PC-3 (cell line): ENCODE data around the gene ERGIC3. TPM values are rescaled to one million over a fixed set of nuclear protein-coding genes. Genes with fewer than 3 reads are reported as not detected.

Source experiments
- ATAC-seq: fragments of 200-7000 bp; cut with Tn5 transposase; 2 replicates; pipeline ENCODE4 v1.9.1; 2020; ENCODE audit warnings: mild to moderate bottlenecking, moderate library complexity
- BruUV-seq: library from RNA; stranded (reverse); fragments of 400-500 nt; replicated peaks from 2 replicates; lab custom pipeline; 2021; lab: Mats Ljungman, UMichigan
- CTCF ChIA-PET: fragments of 300-600 bp; sonication (Branson Sonifier 250); formaldehyde crosslinking; loops from one replicate; lab custom pipeline; 2022; ENCODE audit warnings: antibody characterized with exemption; lab: Charles Lee
- POLR2A ChIA-PET: fragments of 300-600 bp; sonication (Branson Sonifier 250); formaldehyde crosslinking; loops from one replicate; lab custom pipeline; 2022; ENCODE audit warnings: antibody characterized with exemption; ENCODE audit not compliant: unreplicated experiment; lab: Charles Lee
- DNase-seq: peaks from one replicate; pipeline ENCODE4 v3.0.0-alpha.2; 2015
- H2AFZ ChIP-seq: fragments of 300-600 bp; sonication (generic); 2 replicates; pipeline ENCODE4 v1.6.0; 2016; ENCODE audit warnings: antibody characterized with exemption, low read length
- H3F3A ChIP-seq: fragments of 300-600 bp; sonication (generic); one replicate; pipeline ENCODE4 v1.6.0; 2017; ENCODE audit warnings: antibody characterized with exemption, low read length, control low read depth, mild to moderate bottlenecking; ENCODE audit not compliant: unreplicated experiment
- H3K27ac ChIP-seq: fragments of 300-600 bp; sonication (generic); 2 replicates; pipeline ENCODE4 v1.5.1; 2016; ENCODE audit warnings: mild to moderate bottlenecking, low read length
- H3K27me3 ChIP-seq: fragments of 300-600 bp; sonication (generic); 2 replicates; pipeline ENCODE4 v1.6.1; 2016; ENCODE audit warnings: low read length, mixed read lengths
- H3K36me3 ChIP-seq: fragments of 300-600 bp; sonication (generic); 2 replicates; pipeline ENCODE4 v1.6.1; 2016; ENCODE audit warnings: low read depth, mixed run types, low read length, mixed read lengths
- H3K4me1 ChIP-seq: fragments of 300-600 bp; sonication (generic); 2 replicates; pipeline ENCODE4 v1.5.1; 2016; ENCODE audit warnings: low read length; ENCODE audit not compliant: insufficient read depth
- H3K4me2 ChIP-seq: fragments of 300-600 bp; sonication (generic); 2 replicates; pipeline ENCODE4 v1.6.0; 2016; ENCODE audit warnings: low read length
- H3K4me3 ChIP-seq: fragments of 300-600 bp; sonication (generic); 2 replicates; pipeline ENCODE4 v1.5.1; 2016; ENCODE audit warnings: mild to moderate bottlenecking, low read length, mixed read lengths
- H3K79me2 ChIP-seq: fragments of 300-600 bp; sonication (generic); 2 replicates; pipeline ENCODE4 v1.6.1; 2017; ENCODE audit warnings: low read length, mixed read lengths
- H3K9ac ChIP-seq: fragments of 300-600 bp; sonication (generic); 2 replicates; pipeline ENCODE4 v1.6.0; 2016; ENCODE audit warnings: mild to moderate bottlenecking, low read length
- H3K9me2 ChIP-seq: fragments of 300-600 bp; sonication (generic); replicated peaks from 2 replicates; pipeline ENCODE4 v1.6.1; 2016; ENCODE audit warnings: mixed run types, low read length, mixed read lengths
- H3K9me3 ChIP-seq: fragments of 300-600 bp; sonication (generic); 2 replicates; pipeline ENCODE4 v1.6.1; 2016; ENCODE audit warnings: low read length, mixed read lengths
- H4K20me1 ChIP-seq: fragments of 300-600 bp; sonication (generic); 2 replicates; pipeline ENCODE4 v1.6.1; 2016; ENCODE audit warnings: low read length, mixed read lengths
- EZH2 ChIP-seq: fragments of 300-600 bp; sonication (generic); IDR thresholded peaks from one replicate; pipeline ENCODE4 v1.6.1; 2017; ENCODE audit warnings: antibody characterized with exemption, mild to moderate bottlenecking, low read length; ENCODE audit not compliant: unreplicated experiment
- EZH2phosphoT487 ChIP-seq: fragments of 300-600 bp; sonication (generic); IDR thresholded peaks from 2 replicates; pipeline ENCODE4 v1.6.1; 2018; ENCODE audit warnings: mild to moderate bottlenecking, antibody characterized with exemption, low read length, borderline replicate concordance
- intact Hi-C: fragments of 100-400 bp; cut with micrococcal nuclease; formaldehyde crosslinking; loops from 2 replicates; pipeline ENCODE4 v1.9.0; 2023
- total RNA-seq: library from RNA; depleted of rRNA; stranded (reverse); fragments of >200 nt; gene quantifications from 2 replicates; pipeline ENCODE4 v1.2.3, GENCODE V29; 2014
- TF ChIP-seq, protein P1 (sequence below): fragments of 300-600 bp; sonication (generic); conservative IDR thresholded peaks from 2 replicates; pipeline ENCODE4 v1.5.1; 2017; ENCODE audit warnings: antibody characterized with exemption, low read depth, mild to moderate bottlenecking, low read length

The ERGIC3 gene
- total RNA-seq, 1 experiment from 2014 or later = 284 TPM

GRCh38 chr20:35523298-35523888 is 18.5 kb upstream of the ERGIC3 start:
- DNase-seq = peak; percentile 57
- no peaks in the 10 kb centered on the region for H3K27me3 ChIP-seq
- no peak overlapping the region for H2AFZ ChIP-seq

DNA sequence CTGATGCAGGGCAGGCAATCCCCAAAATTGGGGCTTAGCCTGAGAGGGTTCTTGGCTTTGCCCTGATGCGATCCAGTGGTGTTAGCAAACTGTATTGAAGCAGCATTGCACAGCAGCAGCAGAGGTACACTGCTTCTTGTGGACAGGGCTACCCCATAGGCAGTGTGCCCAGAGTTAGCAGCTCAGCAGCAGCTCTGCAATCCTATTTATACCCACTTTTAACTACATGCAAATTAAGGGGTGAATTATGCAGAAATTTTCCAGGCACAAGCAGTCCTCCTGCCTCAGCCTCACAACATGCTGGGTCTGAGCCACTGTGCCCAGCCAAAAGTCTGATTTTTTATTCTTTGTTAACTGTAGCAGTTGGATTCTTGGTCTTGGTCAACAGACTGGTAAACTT is 16.2 kb upstream of the ERGIC3 start:
- Histone ChIP-seq H3K4me2 (no peak overlapping the region), H3K36me3 (no peaks in the 10 kb centered on the region), H3K9me2 (no peaks in the 10 kb centered on the region), H3K4me1 (no peaks in the 10 kb centered on the region), H3K9ac (no peak overlapping the region), H3K9me3 (no peaks in the 10 kb centered on the region), H3K4me3 (no peak overlapping the region), H3K79me2 (no peaks in the 10 kb centered on the region), H4K20me1 (no peaks in the 10 kb centered on the region), H2AFZ (no peak overlapping the region), H3K27ac (no peak overlapping the region), H3F3A (no peaks in the 10 kb centered on the region), H3K27me3 (no peaks in the 10 kb centered on the region)
- intact Hi-C loops = no loop called here
- no TSS peak for BruUV-seq
- CTCF ChIA-PET = no interaction called here
- ATAC-seq (no peak), DNase-seq (no peak)
- POLR2A ChIA-PET = no interaction called here
- TF ChIP-seq EZH2 = no peak
- TF ChIP-seq, protein P1, sequence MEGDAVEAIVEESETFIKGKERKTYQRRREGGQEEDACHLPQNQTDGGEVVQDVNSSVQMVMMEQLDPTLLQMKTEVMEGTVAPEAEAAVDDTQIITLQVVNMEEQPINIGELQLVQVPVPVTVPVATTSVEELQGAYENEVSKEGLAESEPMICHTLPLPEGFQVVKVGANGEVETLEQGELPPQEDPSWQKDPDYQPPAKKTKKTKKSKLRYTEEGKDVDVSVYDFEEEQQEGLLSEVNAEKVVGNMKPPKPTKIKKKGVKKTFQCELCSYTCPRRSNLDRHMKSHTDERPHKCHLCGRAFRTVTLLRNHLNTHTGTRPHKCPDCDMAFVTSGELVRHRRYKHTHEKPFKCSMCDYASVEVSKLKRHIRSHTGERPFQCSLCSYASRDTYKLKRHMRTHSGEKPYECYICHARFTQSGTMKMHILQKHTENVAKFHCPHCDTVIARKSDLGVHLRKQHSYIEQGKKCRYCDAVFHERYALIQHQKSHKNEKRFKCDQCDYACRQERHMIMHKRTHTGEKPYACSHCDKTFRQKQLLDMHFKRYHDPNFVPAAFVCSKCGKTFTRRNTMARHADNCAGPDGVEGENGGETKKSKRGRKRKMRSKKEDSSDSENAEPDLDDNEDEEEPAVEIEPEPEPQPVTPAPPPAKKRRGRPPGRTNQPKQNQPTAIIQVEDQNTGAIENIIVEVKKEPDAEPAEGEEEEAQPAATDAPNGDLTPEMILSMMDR = no peak
- no peak for TF ChIP-seq EZH2phosphoT487

More at GRCh38 chr20:35523298-35523888, 18.5 kb upstream of the ERGIC3 start:
- TF ChIP-seq EZH2phosphoT487 (no peak), EZH2 (no peak)
- TF ChIP-seq, protein P1 = peak; percentile 71
- Histone ChIP-seq H3K9ac (no peak overlapping the region), H3K9me3 (no peaks in the 10 kb centered on the region), H3K4me1 (no peaks in the 10 kb centered on the region), H3F3A (no peaks in the 10 kb centered on the region), H3K27ac (no peak overlapping the region), H3K4me3 (no peak overlapping the region), H3K4me2 (no peak overlapping the region), H4K20me1 (no peaks in the 10 kb centered on the region), H3K36me3 (no peaks in the 10 kb centered on the region), H3K79me2 (no peaks in the 10 kb centered on the region), H3K9me2 (no peaks in the 10 kb centered on the region)
- POLR2A ChIA-PET = no interaction called here
- CTCF ChIA-PET = no interaction called here
- intact Hi-C loops = no loop called here
- BruUV-seq = no TSS peak
- peak; percentile 71; the same call in 1 of the 2 replicates for ATAC-seq

- DNase-seq (no peak), ATAC-seq (no peak)
- H3K9me2 ChIP-seq = no peaks in the 10 kb centered on the region
- no peaks in the 10 kb centered on the region for H3K9me3 ChIP-seq
- H3K4me3 ChIP-seq = no peak overlapping the region
- TF ChIP-seq EZH2phosphoT487 = no peak
- no TSS peak for BruUV-seq
- no peaks in the 10 kb centered on the region for H4K20me1 ChIP-seq
- intact Hi-C loops = no loop called here
- no peak overlapping the region for H3K9ac ChIP-seq
- H3K4me2 ChIP-seq = no peak overlapping the region
- H3K27ac ChIP-seq = no peak overlapping the region
- CTCF ChIA-PET = no interaction called here
- H3K36me3 ChIP-seq = no peaks in the 10 kb centered on the region
- H3K79me2 ChIP-seq = no peaks in the 10 kb centered on the region
- H3F3A ChIP-seq = no peaks in the 10 kb centered on the region
- no peak overlapping the region for H2AFZ ChIP-seq
- POLR2A ChIA-PET = no interaction called here
- H3K27me3 ChIP-seq = no peaks in the 10 kb centered on the region
- H3K4me1 ChIP-seq = no peaks in the 10 kb centered on the region
Measured at GRCh38 chr20:35527122-35527769, 14.6 kb upstream of the ERGIC3 start.
